HL-60/S4 treated with phorbol 12-myristate 13-acetate at 8.2 ng/mL for 4 days and 3 days (cell line): ENCODE measurements around the gene DEFB129.
"Not testable (repeated sequence)": the region's sequence is repeated elsewhere in the genome, so short reads cannot be mapped to it uniquely, and the experiment has no call there.

Experiments
- in situ Hi-C: fragments of 300-500 bp; cut with MboI; formaldehyde crosslinking; loops from 2 replicates; pipeline ENCODE4 v1.15.0; 2022; ENCODE audit warnings: low sequenced_read_pairs

Gene DEFB129, protein sequence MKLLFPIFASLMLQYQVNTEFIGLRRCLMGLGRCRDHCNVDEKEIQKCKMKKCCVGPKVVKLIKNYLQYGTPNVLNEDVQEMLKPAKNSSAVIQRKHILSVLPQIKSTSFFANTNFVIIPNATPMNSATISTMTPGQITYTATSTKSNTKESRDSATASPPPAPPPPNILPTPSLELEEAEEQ

DNA sequence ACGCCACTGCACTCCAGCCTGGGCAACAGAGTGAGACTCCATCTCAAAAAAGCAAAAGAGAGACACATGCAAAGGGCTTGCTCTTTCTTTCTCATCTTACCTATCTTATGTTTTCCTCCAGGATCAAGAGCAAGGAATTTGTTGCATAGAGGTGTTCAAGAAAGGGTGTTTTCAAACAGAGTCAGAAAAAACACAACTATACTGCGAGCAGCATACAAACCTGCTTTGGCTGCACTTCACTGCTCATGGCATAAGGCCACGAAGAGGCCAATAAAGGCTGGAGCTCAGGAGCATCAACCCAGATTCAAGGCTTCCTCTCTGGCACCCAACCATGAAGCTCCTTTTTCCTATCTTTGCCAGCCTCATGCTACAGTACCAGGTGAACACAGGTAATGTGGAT lies at the start of gene DEFB129:
Gene DEFB129 (plus strand): TSS at position 301 of the 400 bp plus-strand sequence. CDS start 31 bp downstream, at position 332.
- in situ Hi-C loops, result no loop called here

- in situ Hi-C loops, result no loop called here
Measured at GRCh38 chr20:184288-184687, 42.8 kb upstream of the DEFB129 start.

DNA sequence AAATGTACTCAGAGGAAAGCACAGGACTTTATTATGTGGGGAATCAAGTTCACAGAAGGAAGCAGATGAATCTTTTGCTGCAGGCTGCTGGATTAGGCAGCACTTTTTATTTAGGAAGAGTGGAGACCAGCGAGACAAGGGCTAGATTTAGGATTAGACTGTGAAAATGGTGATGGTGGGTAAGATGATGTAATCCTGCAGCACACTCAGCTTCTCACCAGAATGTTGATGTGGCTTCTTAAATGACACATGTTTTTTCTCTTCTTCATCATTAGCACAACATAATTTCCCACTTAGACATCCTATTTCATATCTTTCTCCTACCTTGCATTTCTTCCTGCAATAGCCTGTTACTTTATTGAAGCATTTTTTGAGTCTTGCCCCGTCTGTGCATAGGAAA lies 39.3 kb upstream of the DEFB129 start:
- in situ Hi-C loops, result no loop called here

GRCh38 chr20:189611-190010 lies 37.4 kb upstream of the DEFB129 start, which contains the start of gene DEFB128:
Gene DEFB128, minus strand, starts transcription at chr20:189711. Its CDS starts 88 bp downstream, at chr20:189623.
- in situ Hi-C loops, result no loop called here

DNA sequence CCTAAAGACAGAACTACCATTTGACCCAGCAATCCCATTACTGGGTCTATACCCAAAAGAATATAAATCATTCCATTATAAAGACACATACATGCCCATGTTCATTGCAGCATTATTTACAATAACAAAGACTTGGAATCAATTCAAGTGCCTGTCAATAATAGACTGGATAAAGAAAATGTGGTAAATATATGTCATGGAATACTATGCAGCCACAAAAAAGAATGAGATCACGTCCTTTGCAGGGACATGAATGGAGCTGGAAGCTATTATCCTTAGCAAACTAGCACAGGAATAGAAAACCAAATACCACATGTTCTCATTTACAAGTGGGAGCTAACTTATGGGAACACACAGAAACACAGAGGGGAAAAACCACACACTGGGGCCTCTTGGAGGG lies 28.8 kb upstream of the DEFB129 start:
- in situ Hi-C loops, result no loop called here

- in situ Hi-C loops, result no loop called here
Measured at GRCh38 chr20:199996-200395, 27.1 kb upstream of the DEFB129 start.

DNA sequence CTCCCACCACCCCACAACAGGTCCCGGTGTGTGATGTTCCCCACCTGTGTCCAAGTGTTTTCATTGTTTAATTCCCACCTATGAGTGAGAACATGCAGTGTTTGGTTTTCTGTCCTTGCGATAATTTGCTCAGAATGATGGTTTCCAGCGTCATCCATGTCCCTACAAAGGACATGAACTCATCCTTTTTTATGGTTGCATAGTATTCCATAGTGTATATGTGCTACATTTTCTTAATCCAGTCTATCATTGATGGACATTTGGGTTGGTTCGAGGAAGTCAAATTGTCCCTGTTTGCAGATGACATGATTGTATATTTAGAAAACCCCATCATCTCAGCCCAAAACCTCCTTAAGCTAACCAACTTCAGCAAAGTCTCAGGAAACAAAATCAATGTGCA lies 23.4 kb upstream of the DEFB129 start:
- in situ Hi-C loops, result not testable (repeated sequence)

GRCh38 chr20:208942-209566 lies 18.0 kb upstream of the DEFB129 start:
- in situ Hi-C loops, result no loop called here

DNA sequence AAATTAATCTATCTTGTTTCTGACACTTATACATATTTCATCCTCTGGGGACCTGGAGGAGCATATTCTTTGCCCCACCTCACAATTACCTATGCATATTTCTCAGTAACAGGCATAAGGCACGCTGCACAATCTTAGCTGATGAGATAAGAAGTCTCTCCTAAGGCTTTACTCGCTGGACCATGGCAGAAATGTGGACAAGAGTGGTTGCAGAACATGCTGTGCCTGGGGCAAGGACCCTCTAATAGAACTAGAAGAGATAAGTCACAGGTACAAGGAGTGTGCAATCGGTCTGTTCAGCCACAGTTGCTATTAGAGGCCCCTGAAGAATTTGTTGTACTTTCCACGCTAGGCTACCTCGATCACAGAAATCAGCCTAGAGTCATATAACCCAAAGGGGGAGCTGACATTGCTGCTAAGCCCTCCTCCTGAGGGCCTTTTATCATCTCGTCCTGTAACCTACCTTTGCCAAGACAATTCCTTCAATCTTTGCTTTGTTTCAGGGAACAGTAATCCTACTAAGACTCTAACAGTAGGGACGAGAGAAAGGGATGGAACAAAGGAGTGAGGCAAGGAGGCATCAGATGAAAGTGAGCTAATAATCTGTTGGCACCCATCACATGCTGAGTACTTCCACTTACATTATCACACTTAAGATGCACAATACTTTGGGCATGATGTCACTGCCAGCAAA lies 16.1 kb upstream of the DEFB129 start:
- in situ Hi-C loops, result no loop called here

DNA sequence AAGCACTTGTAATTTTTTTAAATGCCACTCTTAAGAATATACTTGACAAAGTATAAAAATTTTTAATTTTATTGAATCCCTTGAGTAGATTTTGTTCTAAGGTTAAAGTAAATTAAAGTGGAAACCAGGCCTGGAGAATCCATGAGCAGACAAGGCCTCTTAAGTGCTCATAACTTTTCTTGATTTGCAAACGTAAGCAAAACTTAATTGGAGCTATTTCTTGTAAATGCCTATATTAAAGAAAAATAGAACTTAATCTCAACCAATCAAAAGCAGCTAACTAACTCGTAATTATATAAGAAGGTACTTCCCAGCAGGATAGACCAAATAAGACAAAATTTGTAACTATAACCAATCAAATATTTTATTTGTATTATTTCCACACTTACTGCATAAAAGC lies 12.7 kb upstream of the DEFB129 start:
- in situ Hi-C loops, result no loop called here

DNA sequence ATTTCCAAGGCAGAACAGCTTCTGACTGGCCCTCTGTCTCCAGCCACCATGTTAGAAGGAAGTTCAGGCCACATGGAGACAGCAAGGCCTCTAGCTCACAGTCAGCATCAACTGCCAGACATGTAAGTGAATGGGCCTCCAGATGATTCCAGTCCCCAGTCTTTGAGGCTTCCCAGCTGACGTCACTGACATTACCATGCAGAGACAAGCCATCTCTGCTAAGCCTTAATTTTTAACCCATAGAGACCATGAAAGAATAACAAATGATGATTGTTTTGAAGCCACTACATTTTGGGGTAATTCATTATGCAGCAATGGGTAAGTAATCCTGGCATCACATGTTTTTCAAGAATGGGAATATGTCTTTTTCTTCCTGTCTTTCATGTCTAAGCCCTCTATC lies 11.3 kb upstream of the DEFB129 start:
- in situ Hi-C loops, result no loop called here

- in situ Hi-C loops, result no loop called here
Measured at GRCh38 chr20:217266-217665, 9.8 kb upstream of the DEFB129 start.

- in situ Hi-C loops, result no loop called here
Measured at GRCh38 chr20:219290-220115, 7.6 kb upstream of the DEFB129 start.

GRCh38 chr20:221258-221830 lies 5.7 kb upstream of the DEFB129 start:
- in situ Hi-C loops, result no loop called here

DNA sequence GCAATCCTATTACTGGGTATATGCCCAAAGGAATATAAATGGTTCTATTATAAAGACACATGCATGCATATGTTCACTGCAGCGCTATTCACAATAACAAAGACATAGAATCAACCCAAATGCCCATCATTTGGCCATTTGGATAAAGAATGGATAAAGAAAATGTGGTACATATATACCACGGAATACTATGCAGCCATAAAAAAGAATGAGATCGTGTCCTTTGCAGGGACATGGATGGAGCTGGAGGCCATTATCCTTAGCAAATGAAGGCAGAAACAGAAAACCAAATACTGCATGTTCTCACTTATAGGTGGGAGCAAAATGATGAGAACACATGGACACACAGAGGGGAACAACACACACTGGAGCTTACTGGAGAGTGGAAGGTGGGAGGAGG lies 1.2 kb upstream of the DEFB129 start:
- in situ Hi-C loops, result not testable (repeated sequence)

- in situ Hi-C loops, result no loop called here
Measured at GRCh38 chr20:227439-228105, 514 bp downstream of the DEFB129 start.

- in situ Hi-C loops, result no loop called here
Measured at GRCh38 chr20:235891-236290, 8.8 kb downstream of the DEFB129 start.

GRCh38 chr20:237489-237888 lies 10.4 kb downstream of the DEFB129 start:
- in situ Hi-C loops, result no loop called here

DNA sequence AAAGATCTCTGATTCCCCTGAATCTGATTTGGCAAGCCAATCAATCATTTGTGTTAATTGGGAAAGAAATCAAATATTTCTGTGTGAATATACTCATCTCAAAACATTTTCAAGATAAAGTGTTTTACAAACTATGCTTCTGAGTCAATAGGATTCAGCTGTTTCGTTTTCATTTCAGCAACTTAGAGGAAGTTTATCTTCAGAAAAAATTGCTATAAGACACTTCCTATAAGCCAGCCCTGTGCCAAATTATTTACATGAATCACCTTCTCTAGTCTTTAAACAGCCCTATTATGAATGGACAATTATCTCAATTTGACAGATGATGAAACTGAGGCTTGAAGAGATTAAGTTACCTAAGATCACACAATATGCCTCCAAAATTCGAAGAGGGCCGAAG lies 10.9 kb downstream of the DEFB129 start:
- in situ Hi-C loops, result no loop called here

GRCh38 chr20:242905-243304 lies 15.8 kb downstream of the DEFB129 start:
- in situ Hi-C loops, result no loop called here
